ENCODE data around the gene SPATA24.
"Not testable (repeated sequence)": the region's sequence is repeated elsewhere in the genome, so short reads cannot be mapped to it uniquely, and the experiment has no call there.

The SPATA24 gene

DNA sequence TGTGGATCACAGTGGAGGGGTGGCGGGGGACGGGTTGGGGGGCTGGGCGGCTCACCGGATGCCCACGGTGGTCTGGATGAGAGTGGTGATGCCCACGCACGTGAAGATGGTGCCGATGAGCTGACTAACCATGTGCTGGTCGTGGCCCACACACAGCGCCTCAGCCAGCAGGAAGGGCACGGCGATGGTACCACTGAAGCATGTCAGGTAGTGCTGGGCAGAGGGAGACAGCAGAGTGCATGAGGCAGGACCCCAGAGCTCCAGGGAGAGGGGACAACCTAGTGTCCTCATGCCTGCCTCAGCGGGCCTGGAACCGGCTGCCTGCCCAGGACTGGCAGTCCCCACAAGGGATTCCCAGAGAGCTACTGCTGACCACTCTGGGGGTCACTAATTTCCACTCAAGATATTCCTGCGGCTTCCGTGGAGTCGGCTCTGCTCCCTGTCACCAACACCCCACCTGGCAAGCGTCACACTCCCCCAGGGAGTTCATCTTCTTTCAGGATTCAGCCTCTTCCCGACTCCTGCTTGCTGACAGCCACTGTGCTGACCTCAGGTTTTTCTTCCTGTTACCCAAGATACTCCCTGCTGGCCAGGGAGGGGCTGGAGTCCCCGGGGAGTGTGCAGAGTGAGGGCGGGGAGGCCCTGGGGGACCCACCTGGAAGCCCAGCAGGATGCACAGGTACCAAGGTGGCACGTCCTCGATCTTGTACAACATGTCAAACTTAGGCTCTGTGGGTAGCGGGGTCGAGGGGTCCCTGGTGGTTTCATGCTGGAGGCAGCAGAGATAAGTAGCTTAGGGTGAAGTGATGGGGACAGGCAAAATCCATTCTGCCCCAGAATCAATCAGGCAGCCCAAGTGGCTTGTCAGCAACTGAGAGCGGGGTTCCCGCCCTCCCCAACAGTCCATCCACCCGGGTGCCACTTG, 21.8 kb downstream of the SPATA24 start:
- no peak for DNase-seq

- no peak for DNase-seq
Observed at GRCh38 chr5:139379626-139380449, 24.1 kb downstream of the SPATA24 start.

GRCh38 chr5:139378941-139379361, 24.9 kb downstream of the SPATA24 start:
- DNase-seq, result no peak

DNA sequence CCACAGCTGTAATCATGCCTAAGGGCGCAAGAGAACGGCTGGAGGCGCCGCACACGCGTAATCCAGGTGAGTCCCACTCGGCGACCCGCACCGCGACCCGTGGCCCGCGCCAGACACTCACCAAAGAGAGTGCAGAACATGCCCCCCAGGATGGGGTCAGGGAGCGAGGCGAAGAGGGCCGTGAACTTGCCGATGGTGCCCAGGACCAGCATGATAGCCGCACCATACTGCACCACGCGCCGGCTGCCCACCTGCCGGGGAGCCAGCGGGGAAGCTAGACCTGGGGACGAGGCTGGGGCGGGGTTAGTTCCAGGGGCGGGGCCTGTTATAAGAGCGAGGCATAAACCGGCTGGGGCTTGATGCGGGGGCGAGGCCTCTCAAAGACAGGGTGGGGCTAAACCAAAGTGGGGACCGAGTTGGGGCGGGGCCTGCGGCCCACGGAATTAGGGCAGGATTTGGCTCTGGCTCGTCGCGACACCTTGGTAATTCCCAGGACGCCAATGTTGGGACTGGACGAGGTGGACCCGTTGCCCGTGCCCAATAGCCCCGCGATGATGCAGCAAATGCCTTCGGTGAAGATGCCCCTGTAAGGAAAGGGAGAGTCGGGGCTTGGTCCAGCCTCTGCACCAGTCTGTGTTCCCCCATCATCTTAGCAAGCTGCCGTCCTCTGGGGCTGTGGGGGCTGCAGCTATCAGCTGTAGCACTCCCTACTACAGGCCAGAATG, 25.6 kb downstream of the SPATA24 start:
- DNase-seq, result no peak

- no peak for DNase-seq
Observed at GRCh38 chr5:139377226-139377625, 26.7 kb downstream of the SPATA24 start.

DNA sequence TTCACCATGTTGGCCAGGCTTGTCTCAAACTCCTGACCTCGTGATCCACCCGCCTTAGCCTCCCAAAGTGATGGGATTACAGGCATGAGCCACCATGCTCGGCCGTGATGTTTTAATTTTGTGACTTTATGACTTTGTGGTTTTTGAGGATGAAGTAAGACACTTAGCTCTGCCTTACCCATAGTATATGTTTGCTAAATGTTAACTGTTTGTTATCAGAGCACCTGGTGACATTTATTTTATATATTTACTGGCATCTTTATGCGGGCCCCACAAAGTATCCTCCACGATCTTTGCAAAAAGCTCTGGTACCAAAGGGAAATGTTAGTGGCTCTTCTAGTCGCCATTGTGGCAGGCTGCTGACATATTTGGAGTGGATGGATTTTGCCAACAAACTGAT, 27.5 kb downstream of the SPATA24 start:
- no peak for DNase-seq

DNA sequence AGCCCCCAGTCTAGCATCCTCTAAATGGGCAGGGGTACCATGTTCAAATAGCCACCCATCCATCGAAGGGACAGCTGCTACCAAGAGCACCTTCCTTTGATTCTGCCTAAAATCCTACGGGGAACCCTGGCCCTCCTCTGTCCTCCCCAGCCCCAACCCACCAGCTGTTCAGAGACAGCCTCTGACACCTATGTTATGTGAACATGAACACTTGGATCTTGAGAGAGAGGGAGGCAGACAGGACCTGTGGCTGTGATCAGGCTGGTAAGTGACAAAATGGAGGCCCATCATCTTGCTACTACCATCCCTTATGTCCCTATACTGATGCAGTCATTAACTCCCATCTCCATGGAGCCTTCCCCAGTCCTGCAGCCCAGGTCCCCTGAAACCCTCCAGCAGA, 29.0 kb downstream of the SPATA24 start:
- DNase-seq, result no peak

DNA sequence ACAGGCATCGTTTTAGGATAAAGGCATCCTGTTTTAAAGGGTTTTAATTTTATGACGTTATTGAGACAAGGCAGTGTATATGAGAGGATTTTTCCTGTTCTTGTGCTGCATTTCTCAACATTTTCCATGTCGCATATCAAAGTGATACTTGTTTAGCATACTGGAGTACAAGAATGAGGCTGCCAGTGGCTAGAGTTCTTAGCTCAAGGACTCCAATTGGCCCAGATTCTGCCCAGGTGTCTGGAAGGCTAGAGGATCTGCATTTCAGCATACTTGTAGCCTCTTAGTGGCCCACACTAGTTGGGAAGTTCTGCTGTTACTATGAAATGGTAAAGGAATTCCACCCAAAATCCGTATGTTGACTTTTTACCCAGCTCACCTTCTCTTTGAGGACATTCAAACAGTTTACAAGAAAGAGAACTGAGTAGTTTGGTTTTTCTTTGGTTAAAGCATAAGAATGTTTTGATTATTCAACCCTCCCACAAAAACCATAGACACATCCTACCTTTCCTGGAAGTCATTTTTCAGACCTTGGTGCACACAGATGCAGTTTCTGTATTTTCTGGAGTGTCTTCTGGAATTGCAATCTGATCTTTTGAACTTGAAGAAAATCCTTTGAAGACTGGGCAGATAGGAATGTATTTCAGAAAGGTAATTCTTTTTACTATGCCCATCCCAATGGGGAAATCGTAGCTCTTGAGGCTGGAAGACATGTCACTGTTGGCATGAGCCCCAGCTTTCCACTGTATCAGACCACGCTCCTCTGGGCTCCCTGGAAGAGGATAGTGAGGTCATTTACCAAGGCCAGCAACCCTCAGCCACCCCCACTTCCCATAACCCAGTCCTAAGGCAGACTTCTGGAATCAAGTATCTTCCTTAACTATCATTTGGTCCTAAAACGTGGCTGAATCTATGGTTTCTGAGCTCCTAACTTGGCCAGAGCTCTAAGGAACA, 32.1 kb downstream of the SPATA24 start:
- no peak for DNase-seq

DNA sequence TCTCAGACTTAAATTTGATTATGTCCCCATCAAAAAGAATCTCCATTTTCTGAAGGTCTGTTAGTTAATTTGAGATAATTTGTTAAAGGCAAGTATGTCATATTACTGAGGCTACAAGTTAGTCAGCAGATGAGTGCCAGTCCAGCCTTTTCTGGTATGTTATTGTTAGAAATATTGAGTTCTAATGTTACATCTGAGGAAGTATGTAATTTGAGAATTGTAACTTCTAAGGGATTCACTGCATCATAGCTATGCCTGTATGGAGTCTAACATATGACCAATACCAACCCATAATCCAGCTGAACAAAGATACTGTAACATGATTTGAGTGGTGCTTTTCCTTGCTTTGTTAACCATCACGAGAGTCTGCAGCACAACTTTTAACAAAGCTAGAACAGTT, 34.7 kb downstream of the SPATA24 start:
- DNase-seq, result no peak

DNA sequence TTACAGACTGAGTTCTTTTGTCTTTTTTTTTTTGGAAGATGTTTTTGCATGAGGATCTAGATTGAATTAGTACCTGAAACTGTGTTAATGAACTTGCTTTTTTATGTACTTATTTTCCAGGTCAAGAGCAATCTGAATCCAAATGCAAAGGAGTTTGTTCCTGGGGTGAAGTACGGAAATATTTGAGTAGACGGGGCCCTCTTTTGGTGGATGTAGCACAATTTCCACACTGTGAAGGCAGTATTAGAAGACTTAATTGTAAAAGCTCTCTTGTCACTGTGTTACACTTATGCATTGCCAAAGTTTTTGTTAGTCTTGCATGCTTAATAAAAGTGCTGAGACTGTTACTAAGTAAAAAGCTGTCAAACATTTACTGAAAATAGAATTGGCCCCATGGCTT, 35.3 kb downstream of the SPATA24 start:
- DNase-seq, result no peak

DNA sequence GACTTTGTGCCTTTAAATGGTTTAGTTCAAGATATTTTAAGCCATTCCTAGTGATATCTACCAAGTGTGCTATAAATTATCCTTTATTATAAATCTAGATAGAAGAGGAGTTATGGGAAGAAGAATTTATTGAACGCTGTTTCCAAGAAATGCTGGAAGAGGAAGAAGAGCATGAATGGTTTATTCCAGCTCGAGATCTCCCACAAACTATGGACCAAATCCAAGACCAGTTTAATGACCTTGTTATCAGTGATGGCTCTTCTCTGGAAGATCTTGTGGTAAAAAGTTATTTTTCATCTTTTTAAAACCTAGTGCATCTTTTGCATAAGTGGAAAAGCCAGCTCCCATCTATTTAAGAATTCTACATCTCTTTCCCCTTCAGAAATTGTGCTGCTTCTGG, 39.4 kb downstream of the SPATA24 start:
- no peak for DNase-seq

DNA sequence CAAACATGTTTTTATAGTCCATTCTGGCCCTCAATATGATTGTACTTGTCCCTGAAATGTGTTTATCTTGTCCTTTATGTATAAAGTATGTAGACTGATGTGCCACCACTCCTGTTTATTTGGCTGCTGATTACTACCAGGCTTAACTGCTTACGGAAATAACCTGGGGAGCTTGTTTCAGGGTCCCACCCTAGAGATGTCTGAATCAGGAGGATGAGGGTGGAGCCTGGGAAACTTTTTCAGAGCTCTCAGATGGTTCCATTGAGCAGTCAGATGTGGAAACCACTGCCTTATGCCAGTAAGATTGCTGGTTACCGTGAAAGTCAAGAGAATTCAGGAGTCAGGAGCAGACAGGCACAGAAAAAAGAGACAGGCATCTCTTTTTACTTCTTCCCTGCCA, 40.0 kb downstream of the SPATA24 start:
- no peak for DNase-seq

DNA sequence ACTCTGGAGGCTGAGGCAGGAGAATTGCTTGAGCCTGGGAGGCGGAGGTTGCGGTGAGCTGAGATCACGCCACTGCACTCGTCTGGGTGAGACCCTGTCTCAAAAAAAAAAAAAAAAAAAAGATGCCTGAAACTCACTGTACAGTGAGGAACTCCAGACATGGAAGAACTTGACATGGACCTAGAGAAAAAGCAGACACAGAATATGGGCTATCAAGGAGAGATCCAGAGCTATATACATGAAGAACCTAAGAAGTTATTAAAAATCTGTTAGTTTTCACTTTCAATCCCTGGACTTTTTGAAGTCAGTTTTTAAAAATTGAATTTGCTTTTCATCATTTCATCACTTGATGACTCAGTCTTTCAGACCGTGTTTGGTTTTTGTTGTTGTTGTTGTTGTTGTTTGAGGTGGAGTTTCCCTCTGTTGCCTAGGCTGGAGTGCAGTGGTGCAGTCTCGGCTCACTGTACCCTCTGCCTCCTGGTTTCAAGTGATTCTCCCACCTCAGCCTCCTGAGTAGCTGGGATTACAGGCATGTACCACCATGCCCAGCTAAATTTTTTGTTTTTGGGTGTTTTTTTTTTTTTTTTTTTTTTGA, 42.0 kb downstream of the SPATA24 start:
- no peak for DNase-seq

DNA sequence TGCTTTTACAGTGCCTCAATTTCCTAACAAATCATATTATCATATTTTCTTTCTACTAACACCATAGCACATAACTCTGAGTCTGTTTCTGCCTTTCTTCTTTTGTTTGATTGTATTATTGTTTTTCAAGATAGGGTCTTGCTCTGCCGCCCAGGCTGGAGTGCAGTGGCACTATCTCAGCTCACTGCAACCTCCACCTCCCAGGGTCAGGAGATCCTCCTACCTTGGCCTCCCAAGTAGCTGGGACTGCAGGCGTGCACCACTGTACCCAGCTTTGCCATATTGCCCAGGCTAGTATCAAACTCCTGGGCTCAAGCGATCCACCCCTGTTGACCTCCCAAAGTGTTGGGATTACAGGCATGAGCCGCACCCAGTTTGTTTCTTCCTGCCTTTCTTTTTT, 43.5 kb downstream of the SPATA24 start:
- DNase-seq, result no peak

DNA sequence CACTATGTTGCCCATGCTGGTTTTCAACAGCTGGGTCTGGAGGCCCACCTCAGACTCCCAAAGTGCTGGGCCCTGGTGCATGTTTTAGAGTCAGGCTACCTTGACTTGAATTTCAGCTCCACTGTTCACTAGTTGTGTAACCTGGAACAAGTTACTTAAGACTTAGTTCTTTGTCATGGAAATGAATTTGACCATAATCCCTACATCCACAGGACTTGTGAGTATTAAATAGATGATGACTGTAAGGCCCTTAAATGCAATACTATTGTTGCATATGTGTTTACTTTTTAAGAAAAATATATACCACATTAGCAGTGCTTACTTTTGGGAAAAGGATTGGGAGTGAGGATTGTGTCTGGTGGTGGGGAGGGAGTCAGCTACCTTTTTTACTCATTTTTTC, 45.8 kb downstream of the SPATA24 start:
- DNase-seq, result no peak

- DNase-seq, result not testable (repeated sequence)
Observed at GRCh38 chr5:139355900-139356299, 48.0 kb downstream of the SPATA24 start.

DNA sequence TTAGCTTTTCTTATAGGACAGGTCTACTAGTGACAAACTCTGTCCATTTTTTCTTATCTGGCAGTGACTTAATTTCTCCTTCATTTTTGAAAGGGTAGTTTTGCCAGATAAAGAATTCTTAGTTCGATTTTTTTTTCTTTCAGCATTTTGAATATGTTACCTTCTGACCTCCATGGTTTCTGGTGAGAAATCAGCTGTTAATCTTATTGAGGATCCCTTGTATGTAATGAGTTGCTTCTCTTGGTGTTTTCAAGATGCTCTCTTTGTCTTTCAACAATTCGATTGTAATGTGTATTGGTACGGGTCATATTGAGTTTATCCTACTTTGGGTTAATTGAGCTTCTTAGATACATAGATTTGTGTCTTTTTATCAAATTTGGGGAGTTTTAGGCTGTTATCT, 49.7 kb downstream of the SPATA24 start:
- no peak for DNase-seq

DNA sequence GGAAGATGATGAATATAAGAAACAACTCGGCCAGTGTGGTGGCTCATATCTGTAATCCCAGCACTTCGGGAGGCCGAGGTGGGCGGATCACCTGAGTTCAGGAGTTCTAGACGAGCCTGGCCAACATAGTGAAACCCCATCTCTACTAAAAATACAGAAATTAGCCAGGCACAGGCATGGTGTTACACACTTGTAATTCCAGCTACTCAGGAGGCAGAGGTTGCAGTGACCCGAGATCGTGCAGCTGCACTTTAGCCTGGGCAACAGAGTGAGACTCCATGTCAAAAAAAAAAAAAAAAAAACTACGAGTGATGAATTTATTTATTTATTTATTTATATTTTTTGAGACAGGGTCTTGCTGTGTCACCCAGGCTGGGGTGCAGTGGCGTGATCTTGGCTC, 56.0 kb downstream of the SPATA24 start:
- not testable (repeated sequence) for DNase-seq

All from DMS153 (cell line).